Activated T-cell treated with anti-CD3 and anti-CD28 coated beads, Interleukin-2, amount 50 U/mL, for 48 hours (primary cell): Measurements from ENCODE around the gene PFN1.

Experiments
- DNase-seq, 2 experiments: peaks; one replicate each; pipeline ENCODE4 v3.0.0-alpha.2; 2020

Gene PFN1

DNA sequence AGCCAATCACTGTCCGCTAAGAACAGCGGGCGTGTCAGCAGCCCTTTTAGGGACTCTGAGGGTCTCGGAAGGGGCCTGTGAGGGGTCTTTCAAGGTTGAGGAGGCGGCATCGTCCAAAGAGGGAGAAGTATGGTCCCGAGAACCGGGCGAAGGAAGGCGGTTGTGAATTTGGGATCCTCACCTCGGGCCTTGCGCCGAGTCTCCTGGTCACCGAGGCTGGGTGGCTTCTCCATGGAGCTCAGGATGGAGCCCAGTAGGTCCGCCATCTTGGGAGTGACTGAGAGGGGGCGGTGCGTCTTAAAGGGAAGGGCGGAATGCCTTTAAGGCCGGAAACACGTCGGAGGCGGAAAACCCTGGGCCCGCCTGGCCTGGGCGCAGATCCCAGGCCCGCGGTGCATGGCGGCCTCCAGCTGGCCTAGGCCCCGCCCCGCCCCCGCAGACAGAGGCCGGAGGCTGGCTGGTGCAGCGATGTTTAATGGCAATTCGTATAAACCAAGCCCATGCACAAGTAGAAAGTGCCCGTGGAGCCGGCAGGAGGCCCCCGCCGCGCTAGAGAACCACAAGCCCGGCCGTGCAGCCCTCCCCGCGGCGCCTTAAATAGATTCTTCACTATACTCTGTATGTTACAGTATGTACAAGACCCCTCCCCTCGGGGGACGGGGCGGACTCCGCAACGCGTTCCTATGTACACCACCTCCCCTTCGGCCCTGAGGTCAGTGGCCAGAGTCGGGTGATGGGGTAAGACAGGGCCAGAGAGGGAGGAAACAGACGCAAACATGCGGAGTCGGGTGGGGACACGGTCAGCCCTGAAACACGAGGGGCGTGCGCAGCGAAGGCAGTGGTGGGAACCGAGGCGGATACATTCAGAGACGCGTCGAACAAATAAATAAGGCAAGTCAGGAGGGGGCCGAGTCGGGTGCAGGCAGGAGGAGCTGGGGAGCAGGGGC lies 19.5 kb upstream of the PFN1 start, which contains the start of gene SPAG7:
TSS of gene SPAG7 (minus strand) at position 279 of the 947 bp plus-strand sequence. CDS start at position 266, 13 bp downstream.
- peak; percentile 96 to 97 for DNase-seq

DNA sequence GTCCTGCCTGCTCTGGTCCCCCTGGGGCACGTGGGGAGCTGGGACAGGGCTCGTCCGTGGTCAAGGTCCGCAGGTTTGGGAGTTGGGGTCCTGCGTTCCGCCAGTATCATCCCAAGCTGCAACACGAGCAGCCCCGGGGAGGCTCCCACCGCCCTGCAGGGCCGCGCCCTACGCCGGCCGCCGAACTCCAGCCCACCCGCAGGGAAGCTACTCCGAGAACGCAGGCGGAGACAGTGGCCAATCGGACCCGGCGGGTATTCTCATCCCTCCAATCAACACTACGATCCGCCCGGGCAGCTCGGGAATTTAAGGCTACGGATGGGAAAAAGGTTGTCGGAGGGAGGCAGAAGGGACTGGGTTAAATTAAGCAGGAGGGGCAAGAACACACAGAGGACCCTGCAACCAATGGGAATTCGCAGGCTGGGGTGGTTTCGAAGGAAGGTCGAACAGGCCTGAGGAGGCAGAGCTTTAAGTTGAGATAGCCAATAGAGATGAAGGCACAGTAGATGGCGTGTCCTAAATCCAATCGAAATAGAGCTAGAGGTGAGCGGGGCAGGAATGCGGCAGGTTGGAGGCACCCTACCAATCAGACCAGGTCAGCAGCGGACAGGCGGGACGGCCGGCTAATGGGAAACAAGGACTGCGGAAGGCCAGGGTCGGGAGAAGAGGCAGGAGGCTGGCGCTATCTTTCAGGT lies 18.7 kb upstream of the PFN1 start:
- peak; percentile 92 to 93 for DNase-seq

DNA sequence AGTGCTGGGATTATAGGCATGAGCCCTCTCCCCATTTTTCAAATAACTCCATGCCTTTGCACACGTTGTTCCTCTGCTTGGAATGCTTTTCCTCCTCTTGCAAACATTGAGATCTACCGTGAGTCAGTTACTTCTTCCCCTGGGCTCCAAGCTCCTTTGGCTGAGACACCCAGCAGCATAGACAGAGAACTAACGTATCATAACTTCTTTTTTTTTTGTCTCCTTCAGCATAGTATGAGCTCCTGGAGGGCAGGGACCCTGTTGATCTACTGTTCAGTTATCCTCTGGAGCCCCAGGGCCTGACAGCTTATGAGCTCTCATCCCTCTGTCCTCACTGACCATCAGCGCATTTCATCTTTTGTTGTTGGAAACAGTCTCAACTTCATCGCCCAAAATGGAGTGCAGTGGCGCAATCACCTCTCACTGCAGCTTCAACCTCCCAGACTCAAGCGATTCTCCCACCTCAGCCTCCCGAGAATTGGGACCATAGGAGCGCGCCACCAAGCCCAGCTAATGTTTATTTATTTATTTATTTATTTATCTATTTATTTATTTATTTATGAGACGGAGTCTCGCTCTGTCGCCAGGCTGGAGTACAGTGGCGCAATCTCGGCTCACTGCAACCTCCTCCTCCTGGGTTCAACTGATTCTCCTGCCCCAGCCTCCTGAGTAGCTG lies 17.1 kb upstream of the PFN1 start:
- DNase-seq: no peak

DNA sequence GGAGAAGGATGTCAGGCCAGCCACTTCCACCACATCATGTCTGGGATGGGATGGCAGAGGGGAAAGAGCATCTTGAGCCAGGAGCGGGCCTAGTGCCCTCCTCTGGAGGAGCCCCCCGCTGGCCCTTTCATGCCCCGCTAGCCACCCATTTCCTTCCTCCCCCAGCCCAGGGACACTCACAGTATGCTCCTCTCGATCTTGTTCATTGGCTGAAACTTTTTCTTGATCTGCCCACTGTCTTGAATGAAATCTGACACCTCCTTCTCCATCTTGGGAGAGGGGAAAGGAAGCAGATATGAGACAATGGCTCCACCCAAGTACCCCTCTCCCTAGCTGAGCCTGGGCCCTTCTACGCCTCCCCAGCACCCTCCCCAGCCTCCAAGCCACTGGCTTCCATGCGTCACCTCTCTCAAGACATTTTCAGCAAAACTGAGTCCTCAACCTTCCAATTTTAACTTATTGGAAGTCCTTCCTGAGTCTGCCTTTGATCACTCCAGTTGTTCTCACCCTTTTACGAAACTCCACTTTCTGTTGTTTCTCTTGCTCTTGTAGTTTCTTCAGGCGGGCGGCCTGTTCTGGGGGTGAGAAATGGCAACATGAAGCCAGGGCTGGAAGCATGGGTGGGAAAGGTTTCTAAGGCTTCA lies 12.1 kb upstream of the PFN1 start:
- no peak for DNase-seq

DNA sequence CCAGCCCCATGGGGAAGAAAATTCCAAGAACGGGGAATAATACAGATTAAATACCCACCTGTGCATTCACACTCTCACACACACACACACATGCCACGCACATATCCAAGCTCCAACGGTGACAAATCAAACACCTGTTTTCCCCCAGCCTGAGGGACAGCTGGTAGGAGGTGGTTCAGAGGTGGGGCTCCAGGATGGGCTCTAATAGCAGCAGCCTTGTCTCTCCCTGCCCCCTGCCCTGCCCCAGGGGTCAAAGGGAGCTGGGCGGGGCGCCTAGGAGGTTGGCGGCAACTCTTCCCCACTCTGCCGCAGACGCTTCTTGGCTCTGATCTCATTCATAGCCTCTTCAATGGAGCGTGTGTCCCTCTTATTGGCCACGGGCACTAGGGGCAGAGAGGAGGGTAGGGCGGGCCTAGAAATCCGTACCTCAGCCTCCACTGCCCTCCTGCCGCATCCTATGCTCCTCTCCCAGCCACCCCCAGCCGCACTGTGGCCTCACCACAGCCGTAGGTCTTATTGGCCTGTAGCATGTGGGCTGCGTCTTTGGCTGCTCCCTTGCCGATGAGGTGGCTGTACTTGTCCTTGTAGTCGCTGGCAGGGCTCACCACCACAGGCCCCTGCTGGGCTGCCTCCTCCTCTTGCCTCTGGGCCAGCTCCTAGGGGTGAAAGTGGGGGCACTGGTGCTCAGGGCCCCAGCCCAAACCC lies 11.1 kb upstream of the PFN1 start:
- DNase-seq: no peak

DNA sequence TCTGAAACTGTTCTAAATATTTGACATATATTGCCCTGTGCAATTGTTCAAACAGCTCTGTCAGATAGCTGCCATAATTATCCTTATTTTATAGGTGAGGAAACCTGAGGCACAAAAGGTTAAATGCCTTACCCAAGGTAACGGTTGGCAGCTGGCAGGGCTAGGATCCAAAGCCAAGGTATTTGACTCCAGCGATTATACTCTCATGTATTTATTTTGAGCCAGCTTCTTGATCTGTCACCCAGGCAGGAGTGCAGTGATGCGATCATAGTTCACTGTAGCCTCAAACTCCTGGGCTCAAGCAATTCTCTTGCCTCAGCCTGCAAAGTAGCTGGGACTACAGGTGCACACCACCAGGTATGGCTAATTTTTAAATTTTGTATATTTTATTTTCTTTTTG lies 9.8 kb upstream of the PFN1 start:
- no peak for DNase-seq

DNA sequence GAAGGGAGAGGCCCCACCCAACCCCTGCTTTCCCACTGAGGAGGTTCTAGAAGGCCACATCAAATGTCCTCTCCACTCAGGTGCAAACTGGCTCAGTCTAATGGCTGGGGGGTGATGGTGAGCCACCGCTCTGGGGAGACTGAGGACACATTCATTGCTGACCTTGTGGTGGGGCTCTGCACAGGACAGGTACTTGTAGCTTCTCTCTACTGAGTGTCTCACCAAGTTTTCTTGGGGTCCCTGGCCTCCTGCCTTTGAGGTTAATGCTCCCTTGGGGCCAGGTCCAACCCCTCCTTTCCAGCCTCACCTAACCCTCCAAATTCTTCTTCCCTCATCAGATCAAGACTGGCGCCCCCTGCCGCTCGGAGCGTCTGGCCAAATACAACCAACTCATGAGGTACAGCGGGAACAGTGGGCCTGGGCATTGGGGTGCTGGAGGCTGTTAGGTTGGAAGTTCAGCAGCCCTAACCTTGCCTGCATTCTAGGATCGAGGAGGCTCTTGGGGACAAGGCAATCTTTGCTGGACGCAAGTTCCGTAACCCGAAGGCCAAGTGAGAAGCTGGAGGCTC lies 8.2 kb upstream of the PFN1 start:
- peak; percentile 59 to 64 for DNase-seq

DNA sequence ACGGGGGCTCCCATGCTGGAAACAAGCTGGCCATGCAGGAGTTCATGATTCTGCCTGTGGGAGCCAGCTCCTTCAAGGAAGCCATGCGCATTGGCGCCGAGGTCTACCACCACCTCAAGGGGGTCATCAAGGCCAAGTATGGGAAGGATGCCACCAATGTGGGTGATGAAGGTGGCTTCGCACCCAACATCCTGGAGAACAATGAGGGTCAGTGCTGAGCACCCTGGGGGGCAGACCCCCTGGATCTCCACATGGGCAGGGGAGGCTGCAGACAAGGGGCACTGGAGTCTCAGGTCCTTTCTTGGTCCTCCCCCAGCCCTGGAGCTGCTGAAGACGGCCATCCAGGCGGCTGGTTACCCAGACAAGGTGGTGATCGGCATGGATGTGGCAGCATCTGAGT lies 6.8 kb upstream of the PFN1 start:
- DNase-seq: no peak

DNA sequence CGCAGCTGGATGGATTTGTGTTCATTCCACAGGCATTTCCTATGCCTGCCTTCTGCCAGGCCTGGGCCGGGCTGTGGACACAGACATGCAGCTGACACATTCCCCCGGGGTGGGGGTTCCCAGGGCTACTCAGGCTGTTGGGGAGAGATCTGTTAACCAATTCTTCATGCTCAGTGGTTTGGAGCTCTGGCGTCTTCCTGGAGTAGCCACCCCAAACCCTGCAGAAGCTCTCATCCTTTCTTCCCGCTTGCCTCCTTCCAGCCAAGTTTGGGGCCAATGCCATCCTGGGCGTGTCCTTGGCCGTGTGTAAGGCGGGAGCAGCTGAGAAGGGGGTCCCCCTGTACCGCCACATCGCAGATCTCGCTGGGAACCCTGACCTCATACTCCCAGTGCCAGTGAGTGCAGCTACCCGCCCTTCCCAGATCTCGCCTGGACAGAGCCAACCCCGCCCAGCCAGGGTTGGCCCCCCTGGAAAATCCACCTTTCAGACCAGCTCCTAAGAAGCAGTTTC lies 5.2 kb upstream of the PFN1 start:
- DNase-seq: no peak

DNA sequence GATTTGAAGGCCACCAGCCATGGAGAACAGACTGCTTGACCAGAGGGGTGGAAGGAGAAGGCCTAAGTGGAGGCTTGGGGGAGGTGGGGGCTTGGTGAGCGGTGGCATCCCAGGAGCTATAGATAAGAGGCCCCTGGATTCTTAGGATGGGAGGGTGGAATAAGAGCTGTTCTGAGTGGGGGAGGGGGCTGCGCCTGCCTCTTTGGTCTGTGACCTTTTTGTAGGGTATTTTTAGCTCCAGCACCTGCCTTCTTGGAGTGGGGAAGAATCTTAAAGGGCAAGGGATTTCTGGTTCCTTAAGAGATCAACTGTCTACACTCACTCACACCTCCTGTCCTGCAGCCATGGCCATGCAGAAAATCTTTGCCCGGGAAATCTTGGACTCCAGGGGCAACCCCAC lies 3.2 kb upstream of the PFN1 start:
- no peak for DNase-seq

DNA sequence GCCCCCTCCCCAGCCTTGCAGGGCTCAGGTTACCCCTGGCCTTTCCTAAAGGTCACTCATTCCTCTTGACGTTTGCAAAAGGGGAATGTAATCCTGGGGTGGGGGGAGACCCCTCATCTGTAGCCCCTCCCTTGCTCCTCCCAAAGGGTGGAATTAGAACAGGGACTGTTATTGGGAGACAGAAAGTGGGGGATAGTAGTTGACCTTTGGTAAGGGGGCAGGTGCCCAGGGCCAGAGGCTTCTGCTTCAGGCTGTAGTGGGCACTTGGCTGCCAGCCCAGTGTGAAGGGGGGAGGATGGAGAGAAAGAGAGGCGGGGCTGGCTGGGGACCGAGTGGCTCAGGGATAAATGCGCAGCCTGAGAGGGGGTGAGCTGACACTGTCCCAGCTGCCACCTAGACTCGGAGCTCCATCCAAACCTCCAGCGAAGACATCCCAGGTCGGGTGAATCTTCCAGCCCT lies 2.4 kb upstream of the PFN1 start, which contains the start of gene ENO3:
TSS of gene ENO3 (plus strand) at position 374 of the 459 bp plus-strand sequence. CDS start 711 bp downstream, outside the sequence.
- DNase-seq: no peak

DNA sequence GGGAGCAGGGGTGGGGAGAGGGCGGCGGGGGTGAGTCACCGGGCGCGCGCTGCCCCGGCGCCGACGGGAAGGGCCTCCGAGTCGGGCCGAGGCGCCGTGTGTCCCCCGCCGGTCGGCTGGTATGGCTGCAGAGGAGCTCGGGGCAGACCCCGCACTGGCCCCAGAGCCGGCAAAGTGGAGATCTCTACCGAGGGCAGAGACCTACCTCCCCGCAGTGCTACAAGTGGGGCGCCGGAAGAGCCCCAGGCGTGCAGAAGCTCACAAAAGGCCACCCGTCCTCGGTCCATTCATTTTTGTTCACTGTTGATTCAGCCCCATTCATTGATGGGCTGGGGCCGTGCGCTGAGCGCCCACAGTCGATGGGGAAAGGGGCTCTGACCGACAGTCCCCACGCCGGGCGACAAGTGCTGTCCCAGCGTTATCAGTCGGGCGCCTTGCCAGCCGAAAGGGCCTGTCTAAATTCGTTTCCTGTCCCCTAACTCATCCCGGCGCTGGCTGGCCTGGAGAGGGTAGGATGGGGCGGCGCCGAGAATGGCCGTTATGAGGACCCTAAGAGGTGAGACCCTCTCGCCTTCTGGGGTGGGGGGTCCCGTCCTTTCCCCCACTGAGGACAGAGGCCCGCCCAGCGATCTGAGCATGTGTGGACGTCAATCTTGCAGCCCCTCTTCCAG lies 1.9 kb upstream of the PFN1 start:
- peak in 1 of 2 experiments; percentile 70 for DNase-seq

DNA sequence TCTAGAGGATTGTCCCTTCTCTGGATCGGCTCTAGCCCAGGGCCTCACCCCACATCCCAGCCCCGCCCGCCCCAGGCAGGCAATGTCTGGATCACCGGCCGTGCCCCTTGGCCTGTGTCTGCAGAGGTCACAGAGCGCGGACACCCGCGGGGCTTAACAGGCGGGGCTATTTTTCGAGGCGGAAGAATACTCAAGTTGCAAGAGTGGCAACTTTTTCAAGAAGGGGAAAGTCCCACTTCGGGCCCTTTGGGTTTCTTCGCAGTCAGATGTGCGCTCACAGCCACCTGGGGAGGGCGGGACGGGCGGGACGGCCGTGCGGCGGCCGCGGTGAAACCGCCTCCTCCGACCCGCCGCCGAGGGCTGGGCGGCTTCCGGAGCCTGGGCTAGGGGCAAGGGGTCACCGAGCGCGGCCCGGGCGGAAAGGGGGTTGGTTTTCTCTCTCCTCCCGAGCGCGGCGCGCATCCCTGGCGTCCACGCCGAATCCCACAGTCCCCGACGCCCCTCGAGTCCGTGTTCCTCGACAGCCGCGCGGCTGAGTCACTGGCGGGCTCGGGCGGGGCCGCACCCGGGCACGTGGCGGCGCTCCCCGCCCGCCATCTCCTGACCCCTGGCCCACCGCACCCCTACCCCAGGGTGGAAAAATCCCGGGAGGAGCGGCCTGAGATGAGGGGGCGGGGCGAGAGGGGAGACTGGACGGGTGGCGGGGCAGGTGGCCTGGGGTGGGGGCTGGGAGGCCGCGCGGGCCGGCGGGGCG lies 1.2 kb upstream of the PFN1 start:
- DNase-seq: peak; percentile 87

DNA sequence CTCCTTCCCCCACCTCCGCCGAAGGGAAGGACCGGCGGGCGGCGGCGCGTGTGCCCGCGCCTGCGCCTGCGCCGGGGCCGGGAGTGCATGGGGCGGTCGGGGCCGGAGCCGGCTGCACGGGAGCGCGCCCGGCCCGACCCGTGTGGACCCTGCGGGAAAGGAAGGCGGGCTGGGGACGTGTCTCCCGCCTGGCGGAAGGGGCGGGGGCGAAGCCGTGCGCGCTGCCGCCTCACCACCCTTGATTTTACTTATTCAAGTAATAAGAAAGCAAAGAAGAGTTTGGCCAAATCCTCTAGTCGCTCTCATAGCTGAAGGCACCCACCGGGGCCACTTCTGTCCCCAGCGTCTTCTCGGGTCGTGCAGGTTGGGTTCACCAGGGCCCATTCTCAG lies 596 bp upstream of the PFN1 start:
- DNase-seq: peak in 1 of 2 experiments; percentile 86

DNA sequence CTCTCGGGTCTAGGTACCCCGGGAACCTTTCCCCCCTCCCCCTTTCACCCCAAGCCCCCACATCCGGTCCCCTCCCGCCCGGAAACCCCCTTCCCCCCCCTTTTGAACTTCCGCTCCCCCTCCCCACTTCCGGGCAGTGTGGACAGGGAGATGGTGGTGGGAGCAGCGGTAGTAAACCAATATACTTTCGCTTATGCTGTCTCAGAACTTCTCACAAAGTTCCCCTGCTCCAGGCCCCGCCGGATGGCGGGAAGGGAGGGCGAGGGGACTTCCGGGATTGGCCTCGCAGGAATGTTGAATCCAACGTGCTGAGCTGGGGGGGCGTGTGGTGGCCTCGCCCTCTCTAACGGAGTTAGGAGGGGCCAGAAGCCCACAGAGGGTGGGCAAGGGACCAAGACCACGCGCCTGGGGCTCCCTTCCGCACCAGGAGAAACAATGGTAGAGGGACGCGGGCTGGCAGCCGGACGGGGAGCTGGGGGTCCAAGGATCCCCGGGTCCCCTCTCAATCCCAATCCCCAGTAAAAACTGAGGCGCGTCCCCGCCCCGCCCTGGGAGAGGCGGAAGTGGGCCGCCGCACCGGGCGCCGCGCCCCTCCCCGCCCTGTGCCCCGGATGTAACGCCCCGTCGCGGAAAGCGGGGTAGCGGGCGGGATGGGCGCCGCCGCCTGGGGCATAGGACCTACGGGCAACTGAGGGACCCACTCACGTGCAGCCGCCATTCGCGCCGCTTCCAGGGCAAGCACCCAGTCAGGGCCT lies 742 bp downstream of the PFN1 start:
- peak; percentile 81 to 84 for DNase-seq

DNA sequence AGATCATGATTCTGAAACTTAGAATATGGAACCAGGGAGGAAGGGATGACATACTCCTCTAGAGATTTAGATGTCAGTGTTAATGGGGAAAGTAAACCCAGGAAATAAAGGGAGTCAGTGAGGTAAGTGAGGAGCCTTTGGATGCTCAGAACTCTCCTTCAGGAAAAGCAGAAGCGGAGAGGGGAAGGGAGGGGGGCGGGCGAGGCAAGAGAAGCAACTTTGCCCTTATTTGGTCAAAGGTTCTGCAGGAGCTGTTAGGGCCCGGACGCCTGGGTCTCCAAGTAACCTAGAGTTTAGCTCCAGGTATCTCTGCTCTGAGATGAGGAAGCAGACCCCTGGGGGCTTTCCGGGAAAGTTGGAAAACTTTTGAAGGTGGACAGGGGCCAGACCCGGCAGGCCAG lies 1.3 kb downstream of the PFN1 start:
- DNase-seq: no peak

DNA sequence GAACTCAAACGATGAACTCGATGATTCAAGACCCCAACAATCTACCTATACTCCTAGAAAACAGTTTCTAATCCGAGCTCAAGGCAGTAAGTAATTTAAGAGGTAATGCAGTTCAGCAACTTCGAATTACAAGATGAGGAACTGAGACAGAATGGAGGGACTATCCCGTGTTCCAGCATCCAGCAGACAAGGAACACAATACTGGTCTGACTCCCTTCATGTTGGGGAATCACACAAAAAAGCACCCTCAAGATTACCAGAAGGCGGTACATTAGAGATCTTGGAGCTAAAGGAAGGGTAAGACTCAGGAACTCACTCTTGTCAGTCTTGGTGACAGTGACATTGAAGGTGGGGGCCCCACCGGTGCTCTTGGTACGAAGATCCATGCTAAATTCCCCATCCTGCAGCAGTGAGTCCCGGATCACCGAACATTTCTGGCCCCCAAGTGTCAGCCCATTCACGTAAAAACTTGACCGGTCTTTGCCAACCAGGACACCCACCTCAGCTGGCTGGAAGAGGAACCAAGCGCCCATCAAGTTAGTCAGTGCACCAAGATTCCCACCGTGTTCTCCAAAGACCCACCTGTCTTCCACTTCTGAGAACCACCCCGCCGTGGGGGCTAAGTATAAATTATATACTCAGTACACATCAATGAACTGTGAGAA lies 1.9 kb downstream of the PFN1 start:
- no peak for DNase-seq

DNA sequence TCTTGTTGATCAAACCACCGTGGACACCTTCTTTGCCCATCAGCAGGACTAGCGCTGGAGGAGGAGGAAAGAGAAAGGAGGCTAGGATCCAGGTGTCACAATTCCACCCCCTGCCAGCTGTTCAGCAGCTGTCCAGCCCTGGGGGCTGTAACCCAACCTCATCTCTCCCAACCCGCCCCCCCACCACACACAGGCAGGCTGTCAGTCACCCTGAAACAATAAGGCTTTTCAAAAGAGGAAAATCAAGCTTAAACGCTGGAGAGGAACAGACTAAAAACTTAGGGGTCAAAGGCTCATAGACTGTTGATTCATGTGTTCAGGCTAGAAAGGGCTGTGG lies 2.4 kb downstream of the PFN1 start:
- no peak for DNase-seq
